GM19099 (cell line): ENCODE measurements around the gene MRPL3.

Experiments
- POLR2A ChIP-seq: IDR thresholded peaks from 3 replicates; pipeline ENCODE4 v1.6.1; 2011; ENCODE audit warnings: low read depth; ENCODE audit not compliant: insufficient read length; ENCODE audit errors: extremely low read depth

The MRPL3 gene

GRCh38 chr3:131530843-131531242 is 28.1 kb upstream of the MRPL3 start:
- no peak for TF ChIP-seq POLR2A

GRCh38 chr3:131530388-131530787 is 27.6 kb upstream of the MRPL3 start:
- TF ChIP-seq POLR2A, result no peak

GRCh38 chr3:131526801-131527347 is 24.1 kb upstream of the MRPL3 start:
- no peak for TF ChIP-seq POLR2A

DNA sequence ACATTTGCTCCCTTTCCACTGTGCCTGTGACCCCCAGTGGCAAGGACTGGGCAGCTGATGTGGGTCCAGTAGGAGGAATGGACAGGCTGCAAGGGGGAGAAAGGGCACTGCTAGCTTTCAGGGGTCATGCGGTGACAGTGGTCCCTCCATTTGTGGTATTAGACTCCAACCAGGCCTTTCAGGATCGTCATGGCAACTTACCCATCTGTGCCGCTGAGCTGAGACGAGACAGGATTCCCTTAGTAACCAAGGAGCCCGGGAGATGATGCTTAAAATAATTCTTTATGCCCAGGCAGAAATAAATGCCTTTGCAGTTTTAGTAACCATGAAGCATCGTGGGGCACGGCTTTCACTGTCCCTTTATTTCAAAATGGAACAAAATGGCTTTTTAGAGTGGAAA is 15.9 kb upstream of the MRPL3 start:
- no peak for TF ChIP-seq POLR2A

DNA sequence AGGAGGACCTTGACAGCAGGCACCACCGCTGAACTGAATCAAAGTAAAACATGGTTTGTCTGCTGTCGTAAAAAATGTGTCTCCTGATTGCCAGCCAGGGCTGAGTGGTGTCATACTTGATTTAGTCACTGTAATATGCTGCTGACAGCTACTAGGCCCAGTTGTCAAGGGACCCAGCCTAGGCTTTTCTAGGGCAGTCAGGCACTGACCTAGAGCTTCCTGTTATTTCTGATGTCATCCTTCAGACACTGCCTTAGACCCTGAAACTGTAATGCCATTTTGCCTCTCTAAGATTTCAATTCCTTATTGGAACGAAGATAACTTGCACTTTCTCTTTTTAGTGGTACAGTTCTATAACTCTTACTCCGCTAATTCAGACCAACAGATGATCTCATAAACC is 2.6 kb upstream of the MRPL3 start:
- TF ChIP-seq POLR2A, result no peak

DNA sequence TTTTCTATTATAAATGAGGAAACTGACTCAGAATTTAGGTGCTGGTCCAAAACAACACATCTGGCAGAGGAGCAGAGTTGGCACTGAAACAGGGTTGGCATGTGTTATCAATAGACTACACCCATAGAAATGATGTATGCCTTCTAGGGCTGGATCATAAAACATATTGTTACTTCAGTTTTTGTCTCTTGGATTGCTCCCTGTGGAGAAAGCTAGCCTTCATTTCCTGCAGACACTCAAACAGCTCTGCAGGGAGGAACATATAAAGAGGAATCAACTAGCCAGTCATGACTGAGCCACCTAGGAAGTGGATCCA is 507 bp upstream of the MRPL3 start:
- TF ChIP-seq POLR2A, result no peak

DNA sequence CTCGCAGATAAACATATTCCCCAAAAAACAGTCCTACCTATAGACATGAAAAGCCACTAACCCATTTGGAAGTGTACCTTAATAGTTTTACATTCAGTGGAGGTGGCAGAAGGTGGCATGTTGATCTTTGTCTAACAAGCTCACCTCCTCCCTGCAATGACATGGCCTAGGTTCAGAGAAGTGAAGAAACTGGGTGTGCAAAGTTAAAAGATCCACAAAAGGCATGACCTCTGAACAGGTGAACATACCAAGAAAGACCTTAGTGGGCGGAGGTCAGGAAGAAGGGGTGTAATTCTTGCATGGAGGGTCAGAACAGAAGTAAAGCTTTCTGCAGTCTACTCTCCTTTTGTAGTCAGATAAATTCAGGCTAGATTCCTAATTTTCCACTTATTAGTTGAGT is 822 bp downstream of the MRPL3 start:
- no peak for TF ChIP-seq POLR2A

DNA sequence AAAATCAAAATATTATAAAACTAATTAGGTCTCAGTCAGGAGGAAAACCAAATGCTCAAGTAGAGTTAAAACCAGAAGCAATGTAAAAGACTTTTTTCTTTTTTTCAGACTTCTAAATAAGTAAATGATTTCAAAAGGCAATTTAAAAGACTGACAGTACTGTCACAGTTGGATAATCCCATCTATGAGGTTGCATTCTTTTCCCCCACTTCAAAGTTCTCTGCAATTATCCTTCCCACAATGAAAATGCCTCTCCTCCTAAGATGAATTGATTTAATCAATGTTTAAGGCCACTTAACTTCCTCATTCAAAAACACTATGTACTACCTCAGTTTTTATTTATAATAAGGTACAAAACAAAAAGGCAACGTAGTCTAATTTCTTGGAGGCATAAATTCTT is 8.1 kb downstream of the MRPL3 start:
- TF ChIP-seq POLR2A, result no peak

- no peak for TF ChIP-seq POLR2A
Measured at GRCh38 chr3:131491775-131492174, 11.0 kb downstream of the MRPL3 start.

GRCh38 chr3:131491084-131491483 is 11.7 kb downstream of the MRPL3 start:
- no peak for TF ChIP-seq POLR2A

GRCh38 chr3:131485119-131485518 is 17.7 kb downstream of the MRPL3 start:
- no peak for TF ChIP-seq POLR2A

DNA sequence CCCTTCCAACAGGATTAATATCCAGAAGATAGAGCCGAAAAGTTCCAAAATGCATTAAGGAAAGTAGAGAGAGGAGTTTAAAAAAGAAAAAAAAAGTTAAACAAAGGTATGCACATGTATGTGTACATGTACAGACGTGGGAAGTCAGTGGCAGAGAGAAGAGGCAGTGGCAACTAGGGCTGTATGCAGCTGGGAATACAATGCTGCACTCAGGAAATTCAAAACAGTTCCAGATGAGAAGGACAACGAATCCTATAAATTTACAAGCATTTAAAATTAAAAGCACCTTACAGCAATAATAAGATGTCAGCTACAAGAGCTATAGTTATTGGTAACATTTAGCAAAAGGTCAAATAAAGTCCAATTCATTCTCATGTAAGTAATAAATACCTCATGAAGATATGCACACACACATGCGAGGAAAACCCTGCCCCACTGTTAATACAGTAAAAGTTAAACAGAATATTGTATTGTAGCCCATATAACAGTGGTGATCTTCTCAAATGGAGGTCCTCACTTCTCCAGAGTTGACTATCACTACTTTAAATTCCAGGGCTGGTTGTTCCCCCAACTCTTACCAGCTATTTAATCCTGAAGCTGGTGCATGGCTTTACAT is 18.2 kb downstream of the MRPL3 start:
- no peak for TF ChIP-seq POLR2A

- no peak for TF ChIP-seq POLR2A
Measured at GRCh38 chr3:131480116-131480515, 22.7 kb downstream of the MRPL3 start.

GRCh38 chr3:131477813-131478212 is 25.0 kb downstream of the MRPL3 start:
- TF ChIP-seq POLR2A, result no peak

GRCh38 chr3:131474115-131474514 is 28.7 kb downstream of the MRPL3 start:
- no peak for TF ChIP-seq POLR2A

DNA sequence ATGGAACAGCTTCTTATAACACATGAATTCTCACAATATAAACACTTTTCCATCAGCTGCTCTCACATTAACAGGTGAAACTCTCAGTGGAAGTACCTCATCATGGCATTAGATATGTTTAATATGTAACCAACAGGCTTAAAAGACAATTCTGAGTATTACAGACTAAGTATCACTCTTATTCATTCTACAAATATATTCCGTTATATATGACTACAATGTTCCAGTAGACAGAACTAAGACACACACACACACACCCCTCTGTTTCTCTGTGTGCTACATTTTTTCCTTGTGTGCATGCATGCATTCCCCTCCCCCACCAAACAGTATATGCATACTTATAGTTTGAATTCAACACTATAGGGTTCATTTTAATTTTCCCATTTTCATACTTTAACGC is 32.4 kb downstream of the MRPL3 start:
- no peak for TF ChIP-seq POLR2A

DNA sequence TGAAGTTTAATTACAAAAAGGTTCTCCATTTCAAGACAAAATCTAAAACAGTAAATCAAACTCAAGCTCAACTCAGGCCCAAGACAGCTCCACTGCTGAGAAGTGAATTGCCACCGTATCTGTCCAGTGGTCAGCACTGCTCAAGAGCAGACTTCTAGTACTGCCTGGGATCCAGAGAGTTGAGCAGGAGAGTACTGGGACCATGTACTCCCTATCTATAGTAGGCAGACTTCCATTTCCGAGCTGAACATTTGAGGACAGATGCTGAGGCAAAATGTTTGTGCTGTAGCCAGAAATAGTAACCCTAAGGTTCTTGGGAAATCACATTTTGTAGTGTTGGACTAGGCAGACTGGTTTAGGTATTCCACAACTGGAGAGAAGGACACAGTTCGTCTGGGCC is 44.1 kb downstream of the MRPL3 start:
- TF ChIP-seq POLR2A, result no peak
